ENCODE measurements around the gene ATP6V1C2.
"Not testable (repeated sequence)": the region's sequence is repeated elsewhere in the genome, so short reads cannot be mapped to it uniquely, and the experiment has no call there.

The ATP6V1C2 gene

DNA sequence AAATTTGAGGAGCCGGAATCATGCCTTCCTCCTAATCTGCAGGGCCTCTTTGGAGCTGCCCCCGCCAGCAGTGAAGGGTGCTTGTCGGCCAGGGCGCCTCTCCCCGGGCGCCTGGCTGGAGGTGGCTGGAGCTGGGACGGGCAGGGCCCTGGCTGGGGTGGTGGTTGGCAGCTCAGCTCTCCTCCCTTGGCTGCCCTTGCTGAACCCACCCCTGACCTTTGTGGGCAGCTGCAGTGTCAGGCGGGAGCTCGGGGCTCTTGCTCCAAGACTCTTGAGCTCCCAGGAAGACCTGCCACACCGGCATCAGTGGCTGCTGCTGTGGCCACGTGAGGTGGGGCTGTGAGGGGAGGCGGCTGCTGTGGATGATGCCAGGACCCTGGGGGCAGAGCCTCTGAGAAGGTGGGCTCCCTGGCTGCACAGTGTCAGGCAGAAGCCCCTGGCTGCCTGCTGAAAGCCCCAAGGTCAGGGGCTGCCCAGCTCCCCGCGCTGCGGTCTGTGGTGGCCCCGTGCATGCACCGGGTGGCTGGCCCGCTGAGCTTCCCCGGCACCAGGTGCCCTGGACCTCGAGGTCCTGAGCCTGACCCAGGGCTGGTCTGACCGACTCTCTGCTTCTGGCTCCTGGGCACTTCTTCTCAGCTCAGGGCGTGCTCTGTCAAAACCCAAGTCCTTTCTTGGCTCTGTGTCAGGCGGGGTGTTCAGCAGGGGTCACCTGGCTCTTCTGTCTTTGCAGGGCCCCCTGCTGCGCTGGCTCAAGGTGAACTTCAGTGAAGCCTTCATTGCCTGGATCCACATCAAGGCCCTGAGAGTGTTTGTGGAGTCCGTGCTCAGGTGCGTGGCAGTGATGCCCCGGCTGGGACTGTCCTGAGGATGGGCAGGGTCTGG is 56.7 kb downstream of the ATP6V1C2 start:
- no peaks in the 10 kb centered on the region for H3K4me1 ChIP-seq
- in situ Hi-C loops (cut with MboI; ENCODE audit: low sequenced_read_pairs), result no loop called here
- DNase-seq (ENCODE audit: low spot score in 2 of 2), result no peak

DNA sequence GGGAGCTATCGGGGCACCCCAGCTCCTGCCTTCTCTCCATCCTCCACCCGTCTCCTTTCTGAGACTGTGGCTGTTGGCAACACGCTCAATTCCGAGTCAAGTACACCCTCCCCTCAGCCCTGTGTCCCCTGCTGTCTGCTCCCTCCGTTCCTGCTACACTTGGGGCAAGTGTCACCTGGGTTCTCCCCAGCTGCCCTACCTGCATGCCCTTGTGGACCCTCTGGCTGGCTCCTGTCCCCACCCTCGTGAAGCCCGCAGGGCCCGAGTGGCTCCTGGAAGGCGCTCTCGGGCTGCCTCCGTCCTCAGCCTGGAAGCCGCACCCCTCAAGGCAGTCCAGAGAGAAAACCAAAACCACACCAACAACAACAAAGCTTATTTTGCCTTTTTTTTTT is 57.3 kb downstream of the ATP6V1C2 start:
- Histone ChIP-seq H3K27me3 (ENCODE audit: low read depth) (no peaks in the 10 kb centered on the region), H3K4me3 (no peak overlapping the region), H3K4me1 (no peaks in the 10 kb centered on the region), H3K9me3 (no peaks in the 10 kb centered on the region), H3K36me3 (replicated peaks) (peaks cover 33% of the 10 kb centered on the region)
- no peak for DNase-seq (ENCODE audit: low spot score in 2 of 2)
- in situ Hi-C loops (cut with MboI; ENCODE audit: low sequenced_read_pairs), result no loop called here

More for the DNA sequence above, 56.7 kb downstream of the ATP6V1C2 start:
- Histone ChIP-seq H3K36me3 (replicated peaks) (peaks cover 28% of the 10 kb centered on the region), H3K9me3 (no peaks in the 10 kb centered on the region), H3K27me3 (ENCODE audit: low read depth) (no peaks in the 10 kb centered on the region), H3K4me3 (no peak overlapping the region)

DNA sequence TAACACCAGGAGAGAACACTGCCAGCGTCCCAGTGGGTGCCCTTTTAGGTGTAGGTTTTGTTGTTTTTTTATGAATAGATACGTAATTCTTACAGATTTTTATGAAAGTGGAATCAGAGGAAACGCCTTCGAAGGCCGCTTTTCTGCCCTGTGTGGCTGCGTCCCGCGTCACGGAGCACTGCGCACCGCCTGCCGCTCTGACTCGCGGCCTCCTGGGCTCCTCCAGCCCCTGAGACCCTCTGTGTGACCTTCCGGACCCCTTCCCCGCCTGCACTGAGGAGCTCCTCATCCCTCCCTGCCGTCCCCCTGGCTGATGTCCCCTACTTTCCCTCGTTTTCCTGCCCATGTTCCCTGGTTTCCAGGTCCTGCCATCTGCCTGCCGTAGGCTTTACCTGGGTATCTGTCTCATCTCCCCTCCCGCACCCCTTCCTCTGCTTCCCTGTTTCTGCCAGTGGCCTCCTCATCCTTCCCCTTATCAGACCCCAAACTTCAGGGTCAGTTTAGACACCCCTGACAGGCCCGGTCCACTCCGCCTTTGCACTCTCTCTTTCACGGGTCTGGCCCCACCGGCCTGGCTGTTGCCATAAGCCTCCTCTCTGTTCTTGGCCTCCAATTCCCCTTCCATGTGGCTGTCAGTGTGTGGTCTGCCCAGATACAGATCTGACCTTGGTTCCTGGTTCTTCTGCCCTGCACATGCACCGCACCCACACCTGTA is 58.5 kb downstream of the ATP6V1C2 start:
- Histone ChIP-seq H3K27me3 (ENCODE audit: low read depth) (no peaks in the 10 kb centered on the region), H3K36me3 (replicated peaks) (peaks cover 45% of the 10 kb centered on the region), H3K9me3 (no peaks in the 10 kb centered on the region), H3K4me3 (no peak overlapping the region), H3K4me1 (no peaks in the 10 kb centered on the region)
- in situ Hi-C loops (cut with MboI; ENCODE audit: low sequenced_read_pairs), result no loop called here
- DNase-seq (ENCODE audit: low spot score in 2 of 2), result no peak

DNA sequence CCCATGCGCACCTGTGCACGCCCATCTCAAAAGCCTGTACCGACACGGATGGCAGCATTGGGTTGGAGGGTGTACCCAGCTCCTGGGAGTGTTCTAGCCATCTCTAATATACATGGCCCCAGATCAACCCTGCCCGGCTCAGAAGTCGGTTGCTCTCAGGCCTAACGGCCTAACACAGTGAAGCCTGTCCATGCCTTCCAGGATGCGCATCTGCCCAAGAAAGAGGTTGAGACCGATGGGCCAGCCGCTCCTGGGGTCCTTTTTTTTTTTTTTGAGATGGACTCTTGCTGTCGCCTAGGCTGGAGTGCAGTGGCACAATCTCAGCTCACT is 59.0 kb downstream of the ATP6V1C2 start:
- no peaks in the 10 kb centered on the region for H3K27me3 ChIP-seq (ENCODE audit: low read depth)
- H3K4me1 ChIP-seq, result no peaks in the 10 kb centered on the region
- in situ Hi-C loops (cut with MboI; ENCODE audit: low sequenced_read_pairs), result no loop called here
- H3K36me3 ChIP-seq (replicated peaks), result peaks cover 50% of the 10 kb centered on the region
- DNase-seq (ENCODE audit: low spot score in 2 of 2), result no peak
- no peaks in the 10 kb centered on the region for H3K9me3 ChIP-seq
- no peak overlapping the region for H3K4me3 ChIP-seq

DNA sequence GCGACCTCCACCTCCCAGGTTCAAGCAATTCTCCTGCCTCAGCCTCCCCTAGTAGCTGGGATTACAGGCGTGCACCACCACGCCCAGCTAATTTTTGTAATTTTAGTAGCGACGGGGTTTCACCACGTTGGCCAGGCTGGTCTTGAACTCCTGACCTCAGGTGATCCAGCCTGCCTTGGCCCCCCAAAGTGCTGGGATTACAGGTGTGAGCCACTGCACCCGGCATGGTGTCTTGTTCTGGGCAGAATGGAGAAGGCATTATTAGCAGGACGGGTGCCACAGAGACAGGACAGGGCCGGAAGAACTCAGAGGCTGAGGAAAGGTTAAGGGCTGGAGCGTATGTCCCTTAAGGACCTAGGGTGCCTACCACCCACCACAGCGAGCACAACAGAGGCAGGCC is 59.4 kb downstream of the ATP6V1C2 start:
- H3K36me3 ChIP-seq (replicated peaks), result peaks cover 54% of the 10 kb centered on the region
- H3K4me3 ChIP-seq; DNase-seq (ENCODE audit: low spot score in 2 of 2); H3K4me1 ChIP-seq; H3K27me3 ChIP-seq (ENCODE audit: low read depth); in situ Hi-C loops (cut with MboI; ENCODE audit: low sequenced_read_pairs); H3K9me3 ChIP-seq: not testable (repeated sequence)

DNA sequence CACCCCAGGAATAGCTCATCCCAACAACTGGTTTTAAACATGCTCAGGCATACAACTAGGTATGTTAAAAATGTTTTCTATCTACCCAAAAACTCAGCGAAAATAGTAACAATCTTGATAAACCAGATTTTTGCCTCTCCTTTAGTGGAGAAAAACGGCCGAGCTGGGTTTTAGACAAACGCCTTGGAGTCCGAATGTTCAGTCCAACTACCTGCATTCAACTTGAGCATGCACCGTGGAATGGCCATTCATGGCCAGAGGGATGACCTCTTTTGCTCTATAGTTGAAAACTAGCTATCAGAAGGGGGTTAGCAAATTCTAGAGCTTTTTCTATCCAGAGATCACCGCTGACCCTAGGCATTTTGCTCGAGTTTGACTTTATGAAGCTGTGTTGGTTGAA is 60.3 kb downstream of the ATP6V1C2 start:
- no peaks in the 10 kb centered on the region for H3K4me1 ChIP-seq
- peaks cover 63% of the 10 kb centered on the region for H3K36me3 ChIP-seq (replicated peaks)
- DNase-seq (ENCODE audit: low spot score in 2 of 2), result no peak
- no peaks in the 10 kb centered on the region for H3K27me3 ChIP-seq (ENCODE audit: low read depth)
- no peak overlapping the region for H3K4me3 ChIP-seq
- in situ Hi-C loops (cut with MboI; ENCODE audit: low sequenced_read_pairs), result no loop called here
- no peaks in the 10 kb centered on the region for H3K9me3 ChIP-seq

DNA sequence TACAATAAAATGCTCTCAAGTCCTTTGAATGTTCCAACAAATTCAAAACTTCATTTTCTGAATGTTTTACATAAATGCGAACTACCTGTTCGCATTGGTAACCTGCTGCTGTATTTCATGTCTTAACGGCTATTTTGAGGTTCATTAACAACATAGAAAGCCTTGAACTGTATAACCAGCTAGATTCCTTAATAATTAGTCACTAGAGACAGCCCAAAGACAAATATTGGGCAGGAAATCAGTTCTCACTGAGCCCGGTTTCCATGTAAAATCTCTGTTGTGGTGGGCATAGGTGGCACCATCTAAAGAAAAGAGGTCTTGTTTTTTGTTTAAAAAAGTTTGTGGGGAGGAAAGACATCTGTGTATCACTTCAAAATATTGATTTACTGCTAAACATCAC is 62.0 kb downstream of the ATP6V1C2 start:
- in situ Hi-C loops (cut with MboI; ENCODE audit: low sequenced_read_pairs), result no loop called here
- H3K36me3 ChIP-seq (replicated peaks), result peaks cover 74% of the 10 kb centered on the region

DNA sequence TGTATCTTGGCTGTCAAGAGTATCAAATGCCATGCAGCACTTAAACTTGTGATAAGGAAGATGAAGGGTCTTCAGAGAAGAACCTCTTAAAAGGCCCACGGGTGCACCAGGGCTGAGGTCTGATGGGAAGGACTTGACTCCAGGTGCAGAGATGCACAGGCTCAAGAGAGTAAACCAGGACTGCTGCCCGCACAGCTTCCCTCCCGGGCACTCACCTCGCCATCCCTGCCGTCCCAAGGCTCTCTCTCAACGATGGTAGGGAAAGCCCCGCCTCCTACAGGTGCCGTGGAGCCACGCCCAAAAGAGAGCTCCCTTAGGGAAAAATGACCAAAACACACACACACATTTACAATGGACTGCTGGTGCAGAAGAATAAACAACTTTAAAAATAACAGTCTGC is 63.3 kb downstream of the ATP6V1C2 start:
- Histone ChIP-seq H3K4me1 (no peaks in the 10 kb centered on the region), H3K9me3 (no peaks in the 10 kb centered on the region), H3K36me3 (replicated peaks) (peaks cover 87% of the 10 kb centered on the region), H3K4me3 (no peak overlapping the region), H3K27me3 (ENCODE audit: low read depth) (no peaks in the 10 kb centered on the region)
- in situ Hi-C loops (cut with MboI; ENCODE audit: low sequenced_read_pairs), result no loop called here
- DNase-seq (ENCODE audit: low spot score in 2 of 2), result no peak

More for the DNA sequence above, 62.0 kb downstream of the ATP6V1C2 start:
- H3K4me1 ChIP-seq, result no peaks in the 10 kb centered on the region
- DNase-seq (ENCODE audit: low spot score in 2 of 2), result no peak
- no peaks in the 10 kb centered on the region for H3K9me3 ChIP-seq
- H3K27me3 ChIP-seq (ENCODE audit: low read depth), result no peaks in the 10 kb centered on the region
- H3K4me3 ChIP-seq, result no peak overlapping the region

DNA sequence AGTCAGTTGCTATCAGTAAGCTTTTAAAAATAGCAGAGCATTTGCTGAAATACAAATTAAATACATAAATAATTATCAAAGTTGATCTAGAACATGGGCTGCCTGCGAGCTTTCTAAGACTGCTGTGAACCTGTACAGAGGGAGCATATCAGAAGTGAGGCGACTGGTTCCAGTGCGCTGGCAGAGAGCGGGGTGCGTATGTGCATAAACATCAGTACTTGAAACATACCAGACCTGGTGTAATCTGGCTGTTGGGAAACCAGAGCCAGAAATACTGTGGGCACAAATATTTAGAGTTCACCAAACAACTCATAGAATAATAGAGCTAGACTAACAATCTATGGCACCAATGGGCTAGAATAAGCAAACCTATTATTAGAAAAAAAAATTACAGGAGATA is 63.8 kb downstream of the ATP6V1C2 start:
- Histone ChIP-seq H3K36me3 (replicated peaks) (peaks cover 90% of the 10 kb centered on the region), H3K9me3 (no peaks in the 10 kb centered on the region), H3K4me3 (no peak overlapping the region), H3K4me1 (no peaks in the 10 kb centered on the region), H3K27me3 (ENCODE audit: low read depth) (no peaks in the 10 kb centered on the region)
- in situ Hi-C loops (cut with MboI; ENCODE audit: low sequenced_read_pairs), result no loop called here
- DNase-seq (ENCODE audit: low spot score in 2 of 2), result no peak

DNA sequence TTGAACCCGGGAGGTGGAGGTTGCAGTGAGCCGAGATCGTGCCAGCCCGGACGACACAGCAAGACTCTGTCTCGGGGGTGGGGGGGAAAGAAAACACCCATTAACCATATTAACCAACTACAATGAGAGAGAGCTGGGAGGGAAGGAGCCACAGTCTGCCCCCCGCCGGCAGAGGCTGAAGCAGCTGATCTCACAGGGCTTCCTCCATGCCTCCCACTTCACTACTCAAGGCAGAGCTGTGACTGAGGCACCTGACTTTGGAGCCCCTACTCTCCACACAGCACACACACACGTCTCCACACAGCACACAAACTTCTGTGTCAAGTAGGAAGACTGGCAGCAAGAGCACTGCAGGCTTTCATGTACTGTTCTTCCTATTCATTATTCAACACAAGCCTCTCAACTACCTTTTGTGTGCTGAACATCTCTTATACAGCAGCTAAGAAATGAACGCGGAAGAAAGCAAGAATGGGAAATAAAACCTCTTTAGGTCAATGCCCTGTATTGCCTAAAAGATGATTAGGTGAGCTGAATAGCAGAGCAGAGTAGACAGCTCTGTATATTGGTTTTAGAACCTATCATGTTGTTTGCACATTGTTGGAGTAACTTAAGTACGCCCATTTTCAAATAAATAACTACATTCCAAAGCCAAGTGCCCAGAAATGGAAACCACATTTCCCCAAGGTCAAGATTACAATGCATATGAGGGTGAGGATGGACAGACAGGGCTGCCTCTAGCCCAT is 65.0 kb downstream of the ATP6V1C2 start:
- DNase-seq (ENCODE audit: low spot score in 2 of 2), result no peak
- H3K4me1 ChIP-seq, result no peaks in the 10 kb centered on the region
- H3K36me3 ChIP-seq (replicated peaks), result peaks cover 94% of the 10 kb centered on the region
- no peaks in the 10 kb centered on the region for H3K27me3 ChIP-seq (ENCODE audit: low read depth)
- no peaks in the 10 kb centered on the region for H3K9me3 ChIP-seq
- in situ Hi-C loops (cut with MboI; ENCODE audit: low sequenced_read_pairs), result no loop called here
- H3K4me3 ChIP-seq, result no peak overlapping the region

DNA sequence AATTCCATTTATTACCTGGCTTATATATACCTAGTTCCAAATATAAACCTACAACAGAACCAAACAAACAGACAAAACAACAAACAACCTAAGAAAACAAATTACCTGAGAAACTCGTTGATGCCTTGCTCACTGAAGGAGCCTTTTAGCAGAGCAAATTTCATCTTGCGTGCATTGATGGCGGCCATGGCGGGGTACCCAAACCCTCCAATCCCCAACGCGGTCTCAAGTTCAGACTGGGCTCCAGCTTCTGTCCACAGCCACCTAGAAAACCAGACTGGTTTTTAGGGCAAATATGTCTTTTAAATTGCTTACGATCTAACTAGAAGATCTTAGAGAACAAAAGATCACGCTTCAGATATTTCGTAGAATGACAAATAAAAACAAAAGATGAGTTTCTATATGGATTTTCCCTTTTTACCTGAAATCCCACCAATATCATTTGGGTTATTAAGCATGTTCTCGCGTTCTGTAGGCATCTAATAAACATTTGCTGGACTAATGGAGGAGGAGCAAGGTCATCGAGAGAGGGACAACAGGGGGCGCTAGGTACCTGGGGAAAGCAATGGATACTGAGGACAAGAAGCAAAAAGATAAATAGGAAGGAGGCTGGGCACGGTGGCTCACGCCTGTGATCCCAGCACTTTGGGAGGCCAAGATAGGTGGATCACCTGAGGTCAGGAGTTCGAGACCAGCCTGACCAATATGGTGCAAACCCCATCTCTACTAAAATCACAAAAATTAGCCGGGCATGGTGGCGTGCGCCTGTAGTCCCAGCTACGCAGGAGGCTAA is 65.9 kb downstream of the ATP6V1C2 start:
- H3K9me3 ChIP-seq, result no peaks in the 10 kb centered on the region
- no peak overlapping the region for H3K4me3 ChIP-seq
- H3K4me1 ChIP-seq, result no peaks in the 10 kb centered on the region
- in situ Hi-C loops (cut with MboI; ENCODE audit: low sequenced_read_pairs), result no loop called here
- H3K27me3 ChIP-seq (ENCODE audit: low read depth), result no peaks in the 10 kb centered on the region
- peaks cover 94% of the 10 kb centered on the region for H3K36me3 ChIP-seq (replicated peaks)
- peak in 1 of 2 experiments; percentile 70 for DNase-seq (ENCODE audit: low spot score in 2 of 2)

DNA sequence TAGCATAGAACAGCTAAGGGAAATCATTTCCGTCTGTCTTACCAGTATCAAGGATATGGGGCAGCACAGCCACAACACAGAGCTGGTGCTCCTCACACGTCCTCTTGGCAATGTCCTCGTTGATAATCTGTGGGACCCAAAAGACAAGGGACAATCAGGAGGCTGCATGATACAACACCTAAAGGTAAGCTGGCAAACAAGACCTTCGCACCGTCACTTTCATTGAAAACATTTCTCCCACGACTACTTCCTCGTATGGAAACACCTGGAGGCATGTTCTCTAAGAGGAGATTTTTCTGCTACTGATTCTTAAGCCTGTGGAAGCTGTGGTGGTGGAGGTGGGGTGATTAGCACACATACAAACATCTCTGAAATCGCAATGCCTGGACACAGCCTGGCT is 67.4 kb downstream of the ATP6V1C2 start:
- Histone ChIP-seq H3K36me3 (replicated peaks) (peaks cover 98% of the 10 kb centered on the region), H3K9me3 (no peaks in the 10 kb centered on the region), H3K4me1 (no peaks in the 10 kb centered on the region), H3K4me3 (no peak overlapping the region), H3K27me3 (ENCODE audit: low read depth) (no peaks in the 10 kb centered on the region)
- DNase-seq (ENCODE audit: low spot score in 2 of 2), result no peak
- in situ Hi-C loops (cut with MboI; ENCODE audit: low sequenced_read_pairs), result no loop called here

DNA sequence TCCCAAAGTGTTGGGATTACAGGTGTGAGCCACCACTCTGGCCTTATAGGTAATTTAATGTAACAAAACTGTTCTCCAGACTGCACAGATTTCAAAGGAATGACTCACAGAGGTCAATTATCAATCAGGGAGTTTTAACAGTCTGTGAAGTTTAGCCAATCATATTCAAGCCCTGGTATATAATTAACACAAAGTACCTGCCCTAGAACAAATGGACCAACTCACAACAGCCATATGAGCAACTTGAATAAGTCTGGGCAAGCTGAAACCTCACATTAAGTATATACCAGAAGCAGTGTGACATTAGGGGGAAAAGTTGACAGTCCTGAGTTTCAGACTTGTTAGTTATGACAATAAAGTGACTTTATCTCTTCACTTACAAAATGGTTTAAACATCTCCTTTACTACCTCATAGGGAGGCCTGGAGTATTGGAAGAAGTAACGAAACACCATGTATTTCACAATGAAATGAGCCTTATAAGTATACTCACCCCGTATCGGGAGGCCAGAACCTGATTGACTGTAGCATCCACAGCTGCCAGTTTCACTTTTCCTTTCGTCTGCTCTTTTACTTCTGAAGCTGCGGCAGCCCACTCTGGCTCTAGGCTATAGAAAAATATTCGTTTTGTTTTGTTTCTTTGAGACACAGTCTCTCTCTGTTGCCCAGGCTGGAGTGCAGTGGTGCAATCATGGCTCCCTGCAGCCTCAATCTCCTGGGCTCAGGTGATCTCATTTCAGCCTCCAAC is 69.0 kb downstream of the ATP6V1C2 start:
- Histone ChIP-seq H3K9me3 (no peaks in the 10 kb centered on the region), H3K4me3 (no peak overlapping the region), H3K27me3 (ENCODE audit: low read depth) (no peaks in the 10 kb centered on the region), H3K36me3 (replicated peaks) (peaks cover 92% of the 10 kb centered on the region), H3K4me1 (no peaks in the 10 kb centered on the region)
- DNase-seq (ENCODE audit: low spot score in 2 of 2), result no peak
- in situ Hi-C loops (cut with MboI; ENCODE audit: low sequenced_read_pairs), result no loop called here

Measured in HAP-1 (cell line).